GM11168 (cell line): ENCODE results near the gene RABGAP1L.

Experiments used
- in situ Hi-C: fragments of 300-500 bp; cut with MboI; formaldehyde crosslinking; loops from one replicate; pipeline ENCODE4 v1.12.0; 2022; ENCODE audit warnings: low sequenced_read_pairs; ENCODE audit not compliant: unreplicated experiment

Gene RABGAP1L

GRCh38 chr1:174931214-174931613 lies 771.9 kb downstream of the RABGAP1L start:
- in situ Hi-C loops: no loop called here

- in situ Hi-C loops: no loop called here
Observed at GRCh38 chr1:174932587-174932986, 773.3 kb downstream of the RABGAP1L start.

- in situ Hi-C loops: no loop called here
Observed at GRCh38 chr1:174935961-174936727, 776.8 kb downstream of the RABGAP1L start.

- in situ Hi-C loops: no loop called here
Observed at GRCh38 chr1:174938281-174939007, 779.1 kb downstream of the RABGAP1L start.

- in situ Hi-C loops: no loop called here
Observed at GRCh38 chr1:174939775-174940545, 780.6 kb downstream of the RABGAP1L start.

GRCh38 chr1:174940646-174941175 lies 781.4 kb downstream of the RABGAP1L start:
- in situ Hi-C loops: no loop called here

GRCh38 chr1:174942547-174943255 lies 783.4 kb downstream of the RABGAP1L start:
- in situ Hi-C loops: no loop called here

GRCh38 chr1:174946031-174946430 lies 786.7 kb downstream of the RABGAP1L start:
- in situ Hi-C loops: no loop called here

GRCh38 chr1:174949061-174949460 lies 789.7 kb downstream of the RABGAP1L start:
- in situ Hi-C loops: no loop called here

GRCh38 chr1:174949645-174950044 lies 790.3 kb downstream of the RABGAP1L start:
- in situ Hi-C loops: no loop called here

- in situ Hi-C loops: no loop called here
Observed at GRCh38 chr1:174953285-174954072, 794.2 kb downstream of the RABGAP1L start.

- in situ Hi-C loops: no loop called here
Observed at GRCh38 chr1:174954073-174954460, 794.7 kb downstream of the RABGAP1L start.

- in situ Hi-C loops: no loop called here
Observed at GRCh38 chr1:174954671-174955669, 795.6 kb downstream of the RABGAP1L start.

- in situ Hi-C loops: no loop called here
Observed at GRCh38 chr1:174956086-174956485, 796.8 kb downstream of the RABGAP1L start.

GRCh38 chr1:174956976-174957375 lies 797.7 kb downstream of the RABGAP1L start:
- in situ Hi-C loops: no loop called here

GRCh38 chr1:174957829-174958228 lies 798.5 kb downstream of the RABGAP1L start:
- in situ Hi-C loops: no loop called here

- in situ Hi-C loops: no loop called here
Observed at GRCh38 chr1:174958396-174958795, 799.1 kb downstream of the RABGAP1L start.

- in situ Hi-C loops: no loop called here
Observed at GRCh38 chr1:174960362-174960761, 801.0 kb downstream of the RABGAP1L start.
